ENCODE data around the gene NME3. TPM values are rescaled to one million over a fixed set of nuclear protein-coding genes. Genes with fewer than 3 reads are reported as not detected.
A peak's percentile ranks its signal among the peaks of the same experiment; 100 is the strongest.

NME3 gene
- total RNA-seq (32.0 and 38.2 TPM in 2 replicates), polyA plus RNA-seq (74.4 and 133 TPM in 2 replicates), polyA minus RNA-seq (8.2 and 8.3 TPM in 2 replicates), Bru-seq, nascent RNA (percentile 44 among the genes with signal in this experiment), BruChase-seq, experiment 1, labeled RNA remaining after a 6-hour chase (percentile 56 among the genes with signal in this experiment), BruChase-seq, experiment 2, labeled RNA remaining after a 2-hour chase (percentile 41 among the genes with signal in this experiment)
- polyA plus RNA-seq (2011; cell fraction: cytosol; rRNA removed): 26.0 and 47.9 TPM in 2 replicates
- 67.5 and 75.9 TPM in 2 replicates for polyA plus RNA-seq (2011; cell fraction: nucleus; rRNA removed)
- polyA plus RNA-seq (2012): 32.2 and 49.8 TPM in 2 replicates
- polyA minus RNA-seq (2011; cell fraction: cytosol; rRNA and poly(A)+ RNA removed): 7.6 TPM
- 3.0 and 8.8 TPM in 2 replicates for polyA minus RNA-seq (2011; cell fraction: nucleus; rRNA and poly(A)+ RNA removed)
- long read RNA-seq, transcript NME3-201 (5 exons, 1,069 nt): major isoform, 32 of 66 reads
- long read RNA-seq, transcript NME3-204 (4 exons, 920 nt): minor isoform, 13 of 66 reads
- long read RNA-seq, partial matches to known transcripts: 0 of 66 reads
- long read RNA-seq, other reads (novel, unspliced or antisense): 11 of 66 reads

- Histone ChIP-seq H3K9ac (replicated peaks; ENCODE audit: extremely low read depth, insufficient read depth, low read length) (peak within 1 kb of the TSS; percentile 27), H4K20me1 (replicated peaks; ENCODE audit: control insufficient read depth, extremely low read depth, insufficient read depth, low read length) (no peaks in the 10 kb centered on the region), H2AFZ (ENCODE audit: low read depth, low read length) (peak within 1 kb of the TSS; percentile 21), H3K4me3 (replicated peaks in 1 of 3; ENCODE audit: insufficient read depth in 1 of 3, low read depth in 1 of 3, low read length in 3 of 3) (peak within 1 kb of the TSS; percentile 59 to 83 (median 76)), H3K36me3 (ENCODE audit: control insufficient read depth in 2 of 2, extremely low read depth in 1 of 2, insufficient read depth in 2 of 2, low read length in 2 of 2) (peaks cover 0 to 30% of the 10 kb centered on the region in 2 experiments), H3K4me1 (ENCODE audit: control insufficient read depth, extremely low read depth, insufficient read depth, low read length) (peaks cover 19% of the 10 kb centered on the region), H3K79me2 (ENCODE audit: control insufficient read depth, insufficient read depth, low read length) (peaks cover 17% of the 10 kb centered on the region), H3K9me3 (replicated peaks; ENCODE audit: control insufficient read depth, insufficient read depth, low read length) (no peaks in the 10 kb centered on the region), H3K27me3 (ENCODE audit: control insufficient read depth in 2 of 2, insufficient read depth in 2 of 2, low read length in 2 of 2) (no peaks in the 10 kb centered on the region), H3K9me1 (replicated peaks; ENCODE audit: control insufficient read depth, extremely low read depth, insufficient read depth, low read length) (no peaks in the 10 kb centered on the region), H3K27ac (ENCODE audit: insufficient read depth, low read depth, low read length) (no peak within 1 kb of the TSS), H3K4me2 (ENCODE audit: insufficient read depth, low read length) (peak within 1 kb of the TSS; percentile 72)
- CTCF ChIA-PET: interaction anchor here (1.2 to 1.3 kb wide), 3 partner anchors 12 to 65 kb away, joined by 4 to 11 read pairs (median 5); partner anchors contain the start of gene MAPK8IP3
- intact Hi-C loops (cut with micrococcal nuclease): no loop called here
- FAIRE-seq: no peak
- TF ChIP-seq GATA2 (IDR thresholded peaks at IDR 0.05; ENCODE audit: insufficient read depth, insufficient read length, low read depth, low read length): no peak
- no peak for TF ChIP-seq MAX (IDR thresholded peaks at IDR 0.05; ENCODE audit: insufficient read depth, insufficient read length)
- TF ChIP-seq EZH2 (IDR thresholded peaks at IDR 0.05; ENCODE audit: borderline replicate concordance, low read depth, low read length, severe bottlenecking): no peak
- no peak for TF ChIP-seq MYC (IDR thresholded peaks at IDR 0.05; ENCODE audit: low read depth, low read length)
- no peak for TF ChIP-seq JUN (IDR thresholded peaks at IDR 0.05; ENCODE audit: borderline replicate concordance, insufficient read depth, insufficient read length, low read depth)
- TF ChIP-seq POLR2A (IDR thresholded peaks at IDR 0.05; ENCODE audit: low read depth, low read length): peak; percentile 46
- TF ChIP-seq POLR2AphosphoS5 (IDR thresholded peaks at IDR 0.05; ENCODE audit: insufficient read depth, low read depth, low read length): peak; percentile 65
- no peak for TF ChIP-seq CTCF (IDR thresholded peaks at IDR 0.05; ENCODE audit: extremely low read depth in 1 of 2, insufficient read depth in 1 of 2, low read depth in 1 of 2, low read length in 2 of 2)
- no peak for TF ChIP-seq FOS (IDR thresholded peaks at IDR 0.05; ENCODE audit: borderline replicate concordance, insufficient read depth, low read length)
- BruUV-seq (replicated peaks): no TSS peak
- dilution Hi-C loops (cut with MboI; ENCODE audit: extremely low pct_ligation_motif_present, low sequenced_read_pairs): no loop called here
- peak; percentile 60 for DNase-seq (ENCODE audit: low read depth, low spot score)
- POLR2A ChIA-PET: interaction anchor here (0.6 kb wide), 1 partner anchor 342 kb away, joined by 4 read pairs; no protein-coding TSS in a partner anchor
Observed at GRCh38 chr16:1771188-1771863, at the start of gene NME3. Gene NME3, minus strand, starts transcription at chr16:1771543. Its CDS starts 9 bp downstream, at chr16:1771534.

All from endothelial cell of umbilical vein (primary cell).